ENCODE data around the gene CCP110.

GRCh38 chr16:19540241-19540970, 16.7 kb downstream of the CCP110 start:
- TF ChIP-seq CTCF (IDR thresholded peaks at IDR 0.05; ENCODE audit: borderline replicate concordance, extremely low read depth, low read length, poor library complexity, severe bottlenecking): no peak
- no peak for TF ChIP-seq EZH2 (IDR thresholded peaks at IDR 0.05; ENCODE audit: borderline replicate concordance, low read depth, low read length, severe bottlenecking)

All from DND-41 (cell line).